ENCODE data around the gene MELTF. TPM values are rescaled to one million over a fixed set of nuclear protein-coding genes. Genes with fewer than 3 reads are reported as not detected.
A peak's percentile ranks its signal among the peaks of the same experiment; 100 is the strongest.

MELTF gene
- total and polyA plus RNA-seq, 11 donors, result 4.9 to 72.6 (median 10.3) TPM

GRCh38 chr3:196998966-196999760 lies 30.5 kb downstream of the MELTF start:
- Histone ChIP-seq H3K36me3 (no peaks in the 10 kb centered on the region), H3K9me3 (peaks cover 0 to 6% (median 0%) of the 10 kb centered on the region in 12 donors), H3K27me3 (no peaks in the 10 kb centered on the region), H3K4me1 (peaks cover 0 to 15% (median 8%) of the 10 kb centered on the region in 12 donors), H3K27ac (no peak overlapping the region), H3K4me3 (no peak overlapping the region)
- DNase-seq, result peak in 2 of 5 donors; percentile 12 to 16
- 87 to 95% (median 93%) methylated on average over 19 to 21 of the region's 21 CpGs for WGBS, 4 donors
- intact Hi-C loops (cut with DNase I), result loop anchor here in 2 of 10 donors (5.0 to 10.0 kb wide), 2 partner anchors 188 to 506 kb away; no protein-coding TSS in a partner anchor
- ATAC-seq, result no peak
- no peak for TF ChIP-seq CTCF (IDR thresholded peaks at IDR 0.05)
- no peak for TF ChIP-seq POLR2A (IDR thresholded peaks at IDR 0.05)

- no peak for TF ChIP-seq POLR2A (IDR thresholded peaks at IDR 0.05)
- TF ChIP-seq CTCF (IDR thresholded peaks at IDR 0.05), result no peak
- Histone ChIP-seq H3K4me1 (peaks cover 0 to 6% (median 0%) of the 10 kb centered on the region in 12 donors), H3K9me3 (peaks cover 0 to 6% (median 0%) of the 10 kb centered on the region in 12 donors), H3K36me3 (no peaks in the 10 kb centered on the region), H3K4me3 (no peak overlapping the region), H3K27ac (no peak overlapping the region), H3K27me3 (no peaks in the 10 kb centered on the region)
- no peak for ATAC-seq
- intact Hi-C loops (cut with DNase I), result loop anchor here in 2 of 10 donors (5.0 to 10.0 kb wide), 2 partner anchors 190 to 507 kb away; no protein-coding TSS in a partner anchor
- DNase-seq, result peak in 1 of 5 donors; percentile 11
- 80 to 96% (median 95%) methylated on average over 13 to 15 of the region's 15 CpGs for WGBS, 4 donors
Observed at GRCh38 chr3:196997311-196997710, 32.3 kb downstream of the MELTF start.

GRCh38 chr3:196996454-196997265 lies 33.0 kb downstream of the MELTF start:
- DNase-seq (peak in 2 of 5 donors; percentile 6 to 35), ATAC-seq (no peak)
- Histone ChIP-seq H3K27ac (no peak overlapping the region), H3K9me3 (peaks cover 0 to 6% (median 0%) of the 10 kb centered on the region in 12 donors), H3K27me3 (no peaks in the 10 kb centered on the region), H3K36me3 (no peaks in the 10 kb centered on the region), H3K4me1 (no peaks in the 10 kb centered on the region), H3K4me3 (no peak overlapping the region)
- intact Hi-C loops (cut with DNase I), result loop anchor here in 2 of 10 donors (5.0 to 10.0 kb wide), 2 partner anchors 191 to 508 kb away; no protein-coding TSS in a partner anchor
- TF ChIP-seq POLR2A (IDR thresholded peaks at IDR 0.05) (no peak), CTCF (IDR thresholded peaks at IDR 0.05) (no peak)
- 79 to 91% (median 81%) methylated on average over 17 of the region's 17 CpGs for WGBS, 4 donors

Data from heart left ventricle (tissue), 16 donors.